HG03159 (cell line): Measurements from ENCODE around the gene MIOX.
"Not testable (repeated sequence)": the region's sequence is repeated elsewhere in the genome, so short reads cannot be mapped to it uniquely, and the experiment has no call there.

Experiments used
- ATAC-seq: cut with Tn5 transposase; IDR thresholded peaks from one replicate; pipeline ENCODE4 v1.9.1; 2021; ENCODE audit warnings: mild to moderate bottlenecking, moderate library complexity; ENCODE audit not compliant: unreplicated experiment

The MIOX gene

DNA sequence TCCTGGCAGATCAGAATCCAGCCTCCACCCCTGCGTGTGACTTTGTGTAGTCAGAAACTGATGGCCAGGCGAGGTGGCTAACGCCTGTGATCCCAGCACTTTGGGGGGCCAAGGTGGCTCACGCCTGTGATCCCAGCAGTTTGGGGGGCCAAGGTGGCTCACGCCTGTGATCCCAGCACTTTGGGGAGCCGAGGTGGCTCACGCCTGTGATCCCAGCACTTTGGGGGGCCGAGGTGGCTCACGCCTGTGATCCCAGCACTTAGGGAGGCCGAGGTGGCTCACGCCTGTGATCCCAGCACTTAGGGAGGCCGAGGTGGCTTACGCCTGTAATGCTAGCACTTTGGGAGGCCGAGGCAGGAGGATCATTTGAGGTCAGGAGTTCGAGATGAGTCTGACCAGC lies 26.5 kb downstream of the MIOX start:
- ATAC-seq = no peak

DNA sequence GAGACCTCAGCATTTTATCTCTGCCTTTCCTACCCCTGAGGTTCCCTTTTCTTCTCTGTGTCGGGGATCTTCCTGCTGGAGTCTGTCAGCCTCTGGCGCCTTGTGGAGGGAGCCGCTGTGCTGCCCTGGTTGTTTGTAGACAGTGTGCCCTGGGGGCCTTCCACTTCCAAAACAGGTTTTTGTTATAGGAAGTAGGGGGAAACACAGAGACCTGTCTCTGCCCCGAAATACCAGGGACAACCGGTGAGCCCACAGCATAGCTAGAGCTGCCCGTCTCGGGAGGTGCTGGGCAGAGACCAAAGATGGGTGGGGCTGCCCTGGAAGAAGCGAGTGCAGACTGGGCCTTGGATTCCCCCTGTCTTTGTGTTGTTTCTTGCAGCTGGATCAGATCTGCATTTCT lies 29.4 kb downstream of the MIOX start:
- no peak for ATAC-seq

DNA sequence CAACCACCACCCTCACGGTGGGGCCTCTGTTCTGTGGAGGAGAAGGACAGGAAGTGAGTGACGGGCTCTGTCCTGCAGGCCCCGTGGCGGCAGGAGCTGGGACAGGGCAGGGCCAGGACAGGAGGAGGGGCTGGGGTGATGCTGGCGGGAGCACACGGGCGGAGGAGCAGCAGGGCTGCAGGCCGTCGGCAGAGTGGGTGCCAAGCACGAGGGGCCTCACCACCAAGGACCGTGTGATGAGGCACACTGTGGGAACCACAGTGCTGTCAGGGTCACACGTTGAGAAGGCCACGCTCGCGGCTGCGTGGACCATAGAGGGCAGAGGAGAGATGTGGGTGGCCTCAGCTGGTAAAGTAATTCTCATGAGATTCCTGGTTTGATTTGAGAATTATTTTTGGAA lies 30.2 kb downstream of the MIOX start:
- no peak for ATAC-seq

DNA sequence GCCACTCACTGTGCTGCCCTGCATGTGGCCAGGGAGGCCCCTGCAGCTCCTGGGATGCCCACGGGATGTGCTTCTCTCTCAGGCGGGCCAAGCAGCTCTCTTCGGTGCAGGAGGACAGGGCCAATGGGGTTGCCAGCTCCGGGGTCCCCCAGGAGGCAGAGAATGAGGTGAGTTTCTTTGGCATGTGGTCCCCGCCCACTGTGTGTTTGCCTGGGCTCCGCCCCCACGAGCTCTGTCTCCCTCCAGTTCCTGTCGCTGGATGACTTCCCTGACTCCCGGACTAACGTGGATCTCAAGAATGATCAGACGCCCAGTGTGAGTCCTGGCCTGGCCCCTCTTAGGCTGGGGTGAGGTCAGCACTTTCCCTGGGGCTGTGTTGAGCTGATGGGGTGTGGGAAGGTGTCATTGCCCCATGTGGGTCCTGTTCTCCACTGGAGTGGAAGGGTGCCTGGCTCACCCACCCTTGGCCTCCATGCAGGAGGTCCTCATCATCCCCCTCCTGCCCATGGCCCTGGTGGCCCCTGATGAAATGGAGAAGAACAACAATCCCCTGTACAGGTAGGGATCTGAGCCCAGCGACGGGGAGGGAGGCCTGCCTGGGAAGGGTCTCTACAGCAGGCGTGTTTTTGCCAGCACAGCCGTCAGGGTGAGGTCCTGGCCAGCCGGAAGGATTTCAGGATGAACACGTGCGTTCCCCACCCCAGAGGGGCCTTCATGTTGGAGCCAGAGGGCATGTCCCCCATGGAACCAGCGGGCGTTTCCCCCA lies 31.0 kb downstream of the MIOX start:
- ATAC-seq = no peak

DNA sequence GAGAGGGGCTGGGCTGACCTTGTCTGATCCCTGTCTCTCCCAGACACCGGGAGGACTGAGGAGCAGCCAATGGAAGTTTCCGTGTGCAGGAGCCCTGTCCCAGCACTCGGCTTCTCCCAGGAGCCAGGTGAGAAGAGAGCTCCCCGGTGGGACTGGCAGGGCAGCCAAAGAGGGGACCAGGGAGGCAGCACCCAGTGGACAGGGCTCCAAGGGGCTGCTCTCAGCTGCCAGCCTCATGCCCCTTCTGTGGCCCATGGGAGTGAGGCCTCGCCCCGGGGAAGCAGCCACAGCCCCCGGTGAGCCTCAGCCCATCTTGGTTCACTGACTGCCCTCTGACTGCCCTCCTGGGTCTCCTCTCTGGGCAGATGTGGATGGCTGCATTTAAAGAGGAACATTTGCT lies 31.9 kb downstream of the MIOX start:
- no peak for ATAC-seq

DNA sequence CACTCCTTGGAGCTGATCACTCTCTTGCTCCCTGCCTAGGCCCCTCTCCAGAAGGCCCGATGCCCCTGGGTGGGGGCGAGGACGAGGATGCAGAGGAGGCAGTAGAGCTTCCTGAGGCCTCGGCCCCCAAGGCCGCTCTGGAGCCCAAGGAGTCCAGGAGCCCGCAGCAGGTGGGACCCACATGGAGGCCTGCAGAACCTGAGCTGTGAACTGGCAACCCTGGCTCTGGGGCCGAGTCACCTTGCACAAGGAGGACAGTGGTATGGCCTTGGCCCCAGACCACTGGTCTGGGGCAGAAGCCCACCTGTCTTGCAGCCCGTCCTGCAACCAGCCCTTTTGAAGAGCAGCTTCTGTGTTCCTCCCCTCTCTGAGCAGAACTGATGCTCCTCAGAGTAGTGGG lies 32.5 kb downstream of the MIOX start:
- ATAC-seq = no peak

DNA sequence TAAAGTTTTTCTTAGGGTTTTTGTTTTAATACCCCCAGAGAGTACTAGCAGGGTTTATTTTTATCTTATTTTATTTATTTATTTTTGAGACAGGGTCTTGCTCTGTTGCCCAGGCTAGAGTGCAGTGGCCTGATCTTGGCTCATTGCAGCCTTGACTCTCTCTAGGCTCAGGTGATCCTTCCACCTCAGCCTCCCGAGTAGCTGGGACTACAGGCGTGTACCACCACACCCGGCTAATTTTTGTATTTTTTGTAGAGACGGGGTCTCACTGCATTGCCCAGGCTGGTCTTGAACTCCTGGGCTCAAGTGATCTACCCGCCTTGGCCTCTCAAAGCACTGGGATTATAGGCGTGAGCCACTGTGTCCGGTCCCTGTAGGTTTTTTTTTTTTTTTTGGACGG lies 33.5 kb downstream of the MIOX start:
- not testable (repeated sequence) for ATAC-seq

DNA sequence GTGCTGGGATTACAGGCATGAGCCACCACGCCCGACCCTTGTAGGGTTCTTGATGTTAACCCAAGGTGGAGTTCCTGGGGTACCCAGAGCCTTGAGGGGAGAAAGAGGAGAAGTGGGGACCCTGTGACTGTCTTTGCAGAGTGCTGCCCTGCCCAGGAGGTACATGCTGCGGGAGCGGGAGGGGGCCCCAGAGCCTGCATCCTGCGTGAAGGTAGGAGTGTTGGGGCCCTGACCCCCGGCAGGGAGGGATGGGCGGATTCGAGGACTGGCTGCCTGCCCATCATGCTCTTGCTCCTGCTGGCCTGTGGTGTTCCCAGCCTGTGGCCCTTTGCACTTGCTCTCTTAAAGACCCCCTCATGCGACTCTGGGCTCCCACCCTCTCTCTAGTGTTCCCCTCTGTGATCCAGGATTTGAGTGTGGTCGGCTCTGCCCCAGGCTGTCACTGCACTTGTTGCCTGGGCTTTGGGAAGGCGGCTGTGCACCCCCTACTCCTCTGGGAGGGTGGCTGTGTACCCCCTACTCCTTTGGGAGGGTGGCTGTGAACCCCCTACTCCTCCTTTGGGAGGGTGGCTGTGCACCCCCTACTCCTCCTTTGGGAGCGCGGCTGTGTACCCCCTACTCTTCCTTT lies 34.3 kb downstream of the MIOX start:
- ATAC-seq = no peak

DNA sequence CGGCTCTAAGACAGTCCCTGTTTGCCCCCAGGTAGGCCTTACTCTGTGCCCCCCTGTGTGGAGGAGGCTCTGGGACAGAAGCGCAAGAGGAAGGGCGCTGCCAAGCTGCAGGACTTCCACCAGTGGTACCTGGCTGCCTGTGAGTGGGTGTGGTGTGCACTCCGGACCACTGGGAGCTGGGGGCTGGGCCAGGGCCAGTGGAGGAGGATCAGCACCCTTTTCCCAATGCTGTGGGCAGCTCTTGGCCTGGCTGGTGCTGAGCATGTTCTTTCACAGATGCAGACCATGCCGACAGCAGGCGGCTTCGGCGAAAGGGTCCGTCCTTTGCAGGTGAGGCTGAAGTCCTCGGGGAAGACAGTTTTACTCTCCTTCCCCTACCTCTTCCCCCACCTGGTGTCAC lies 35.1 kb downstream of the MIOX start:
- no peak for ATAC-seq

DNA sequence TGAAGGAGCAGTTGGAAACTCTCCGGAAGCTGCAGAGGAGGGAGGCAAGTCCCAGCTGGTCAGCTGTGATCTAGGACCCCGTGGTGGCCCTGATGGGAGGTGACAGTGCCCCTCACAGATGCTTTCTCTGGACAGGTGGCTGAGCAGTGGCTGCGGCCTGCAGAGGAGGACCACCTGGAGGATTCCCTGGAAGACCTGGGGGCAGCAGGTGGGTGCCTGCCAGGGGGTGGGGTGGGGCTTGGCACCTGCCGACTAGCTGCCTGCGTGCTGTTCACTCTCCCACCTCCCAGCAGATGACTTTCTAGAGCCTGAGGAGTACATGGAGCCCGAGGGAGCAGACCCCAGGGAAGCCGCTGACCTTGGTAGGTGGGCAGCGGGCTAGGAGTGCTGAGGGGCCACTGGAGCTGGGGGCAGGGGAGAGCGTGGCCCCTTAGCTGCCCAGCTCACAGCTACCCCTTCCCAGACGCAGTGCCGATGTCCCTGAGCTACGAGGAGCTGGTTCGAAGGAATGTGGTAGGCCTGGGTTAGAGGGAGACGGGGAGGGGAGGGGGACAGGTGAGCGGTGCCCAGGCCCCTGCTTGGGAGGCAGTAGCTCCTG lies 35.6 kb downstream of the MIOX start:
- ATAC-seq = no peak

DNA sequence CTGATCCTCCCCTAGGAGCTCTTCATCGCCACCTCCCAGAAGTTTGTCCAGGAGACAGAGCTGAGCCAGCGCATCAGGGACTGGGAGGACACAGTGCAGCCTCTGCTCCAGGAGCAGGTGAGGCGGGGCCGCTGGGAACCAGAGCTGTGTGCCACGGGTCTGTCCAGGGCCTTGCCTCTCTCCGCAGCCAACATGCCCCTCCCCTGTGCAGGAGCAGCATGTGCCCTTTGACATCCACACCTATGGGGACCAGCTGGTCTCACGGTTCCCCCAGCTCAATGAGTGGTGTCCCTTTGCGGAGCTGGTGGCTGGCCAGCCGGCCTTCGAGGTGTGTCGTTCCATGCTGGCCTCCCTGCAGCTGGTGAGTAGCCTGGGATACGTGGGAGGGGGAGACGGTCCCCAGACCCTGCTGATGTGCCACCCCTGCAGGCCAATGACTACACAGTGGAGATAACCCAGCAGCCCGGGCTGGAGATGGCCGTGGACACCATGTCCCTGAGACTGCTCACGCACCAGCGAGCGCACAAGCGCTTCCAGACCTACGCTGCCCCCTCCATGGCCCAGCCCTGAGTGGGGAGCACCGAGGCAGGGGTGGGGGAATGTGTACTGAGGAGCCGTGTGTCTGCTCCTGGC lies 36.3 kb downstream of the MIOX start:
- ATAC-seq = no peak

DNA sequence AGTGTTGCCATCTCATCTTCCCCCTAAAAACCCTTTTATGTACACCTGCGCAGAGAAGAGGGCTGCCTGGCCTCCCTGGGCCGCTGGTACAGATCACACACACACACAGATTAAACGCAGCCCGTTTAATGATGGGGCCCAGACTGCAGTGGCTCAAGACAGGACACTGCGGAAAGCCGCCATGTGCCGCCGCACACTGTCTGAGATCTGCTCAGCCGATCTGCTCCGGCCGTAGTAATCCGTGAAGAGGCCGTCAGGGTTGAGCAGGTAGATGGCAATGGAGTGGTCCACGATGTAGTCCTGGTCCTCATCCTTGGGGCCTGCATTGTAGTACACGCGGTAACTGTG lies 36.8 kb downstream of the MIOX start:
- ATAC-seq = no peak

DNA sequence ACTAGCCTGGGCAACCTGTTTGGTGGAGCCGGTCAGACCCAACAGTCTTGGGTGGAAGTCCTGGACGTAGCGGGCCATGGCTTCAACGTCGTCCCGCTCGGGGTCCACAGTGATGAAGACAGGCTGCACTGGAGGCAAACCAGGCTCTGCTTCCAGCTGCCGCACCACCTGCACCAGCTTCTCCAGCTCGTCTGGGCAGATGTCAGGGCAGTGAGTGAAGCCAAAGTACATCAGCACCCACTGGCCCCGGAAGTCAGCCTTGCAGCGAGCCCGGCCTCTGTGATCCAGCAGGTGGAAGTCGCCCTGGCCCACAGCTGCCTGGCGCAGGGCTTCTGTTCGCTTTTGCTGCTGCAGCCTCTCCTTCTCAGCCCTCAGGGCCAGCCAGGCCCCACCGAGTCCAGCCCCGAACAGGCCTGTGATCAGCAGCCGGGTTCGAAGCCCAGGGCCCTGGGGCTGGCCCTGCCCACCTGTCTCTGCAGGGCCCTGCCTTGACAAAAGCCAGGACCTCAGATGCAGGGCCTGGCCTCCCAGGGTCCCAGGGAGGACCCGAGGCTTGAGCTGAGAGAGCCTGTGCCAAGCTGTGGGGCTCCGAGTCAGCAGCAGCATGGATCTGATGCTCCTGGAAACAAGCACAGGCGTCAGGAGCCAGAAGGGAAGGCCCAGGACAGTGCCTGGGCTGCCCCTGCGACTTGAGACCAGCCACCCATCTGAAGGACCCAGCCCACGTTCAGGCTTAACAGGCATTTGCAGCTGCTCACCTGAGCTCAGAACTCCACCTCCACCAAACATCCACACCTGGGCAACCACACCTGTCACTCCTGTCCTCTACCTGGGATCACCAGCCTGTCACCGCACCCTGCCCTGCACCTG lies 37.4 kb downstream of the MIOX start:
- ATAC-seq = no peak

DNA sequence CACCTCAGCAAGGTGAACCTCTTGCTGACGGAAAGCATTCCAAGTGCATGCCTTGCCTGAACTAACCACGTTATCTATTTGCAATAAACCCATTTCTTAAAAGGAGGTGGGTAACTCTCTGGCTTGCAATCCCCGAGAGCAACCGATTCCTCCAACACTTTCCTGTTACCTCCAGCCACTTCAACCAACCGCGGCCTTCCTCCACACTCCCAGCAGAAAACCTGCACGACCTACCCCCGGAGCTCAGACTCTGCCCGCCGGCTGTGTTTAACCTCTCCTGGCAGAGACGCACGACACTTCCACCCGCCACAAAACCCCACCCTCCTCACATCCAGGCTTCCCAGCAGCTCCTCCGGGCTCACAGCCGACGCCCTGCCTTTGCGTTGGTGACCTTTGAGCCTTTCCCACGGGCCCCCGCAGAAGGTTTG lies 38.0 kb downstream of the MIOX start:
- ATAC-seq = no peak

DNA sequence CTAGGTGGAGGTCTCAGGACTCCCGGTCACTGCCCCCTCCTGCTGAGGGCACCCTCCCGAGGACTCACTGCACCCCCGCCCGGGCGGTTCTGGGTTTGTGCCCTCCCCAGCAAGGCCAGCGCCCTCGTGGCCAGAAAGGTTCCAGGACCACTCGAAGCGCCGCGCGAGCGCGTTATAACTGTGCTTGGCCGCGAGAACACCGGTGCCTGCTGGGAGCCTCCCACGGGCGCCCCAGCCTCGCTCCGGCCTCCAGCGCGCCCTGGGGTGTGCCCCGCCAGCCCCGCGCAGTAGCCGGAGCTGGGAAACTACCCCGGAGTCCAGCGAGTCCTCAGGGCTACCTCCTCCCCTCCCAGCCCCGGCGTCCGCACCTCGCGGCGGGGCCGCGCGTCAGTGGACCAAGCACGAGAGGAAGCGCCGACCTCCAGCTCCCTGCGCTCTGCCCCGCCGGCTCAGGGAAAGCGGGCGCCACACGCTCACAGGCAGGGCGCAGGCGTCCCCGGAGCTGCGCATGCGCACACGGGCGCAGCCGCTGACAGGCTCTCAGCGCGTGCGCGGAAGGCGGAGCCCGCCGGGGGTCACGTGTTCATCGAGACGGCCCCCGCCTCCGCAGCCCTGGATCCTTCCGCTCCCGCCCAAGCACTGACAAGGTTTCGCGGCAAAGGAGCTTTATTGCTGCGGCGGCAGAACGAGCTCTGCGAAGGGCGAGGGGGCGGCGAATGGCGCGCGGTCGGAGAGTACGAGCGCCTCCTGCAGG lies 38.6 kb downstream of the MIOX start, which contains the start of gene SCO2:
Gene SCO2, minus strand, starts transcription at position 495 of the 754 bp plus-strand sequence. CDS start 1,187 bp downstream, outside the sequence.
- peak; percentile 42 for ATAC-seq

DNA sequence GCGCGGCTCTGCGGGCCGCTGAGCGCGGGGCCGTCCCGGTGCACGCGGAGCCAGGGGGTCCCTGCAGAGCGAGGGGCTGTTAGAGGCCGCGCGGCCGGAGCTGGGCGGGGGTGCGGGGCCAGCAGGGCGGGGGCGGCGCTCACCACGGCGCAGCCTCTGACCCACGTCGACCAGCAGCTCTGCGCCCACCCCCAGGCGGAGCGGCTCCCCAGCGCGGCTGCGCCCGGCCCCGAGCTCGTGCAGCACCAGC lies 39.1 kb downstream of the MIOX start:
- no peak for ATAC-seq

DNA sequence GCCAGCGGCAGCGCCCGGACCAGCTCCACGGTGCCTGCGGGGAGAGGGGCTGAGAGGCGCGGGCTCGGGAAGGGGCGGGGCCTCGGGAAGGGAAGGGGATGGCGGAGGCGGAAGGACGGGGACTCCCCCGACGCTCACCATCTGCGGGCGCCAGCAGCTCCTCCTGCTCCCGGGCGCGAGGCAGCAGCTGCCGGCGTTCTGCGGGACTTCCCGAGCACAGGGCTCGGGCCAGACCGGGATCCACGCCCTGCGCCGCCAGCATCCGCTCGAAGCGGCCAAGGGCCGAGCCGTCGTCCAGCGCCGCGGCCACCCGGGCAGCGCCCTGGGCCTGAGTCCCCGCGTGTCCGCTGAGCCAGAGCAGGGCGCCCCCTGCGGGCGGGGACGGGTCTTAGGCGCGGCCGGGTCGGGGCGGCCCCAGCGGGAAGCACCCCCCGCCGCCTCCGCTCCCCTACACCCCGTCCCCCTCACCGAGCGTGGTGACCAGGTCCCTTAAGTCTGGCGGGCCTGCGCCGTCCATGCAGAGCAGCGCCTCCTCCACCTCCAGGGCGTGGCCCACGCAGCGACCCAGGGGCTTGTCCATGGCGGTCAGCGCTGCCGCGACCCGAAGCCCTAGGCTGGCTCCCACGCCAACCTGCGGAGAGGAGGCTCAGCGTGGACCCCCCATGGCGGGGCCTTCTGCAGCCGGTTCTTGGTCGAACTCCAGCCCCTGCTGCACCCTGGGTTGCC lies 39.6 kb downstream of the MIOX start:
- peak; percentile 26 for ATAC-seq

DNA sequence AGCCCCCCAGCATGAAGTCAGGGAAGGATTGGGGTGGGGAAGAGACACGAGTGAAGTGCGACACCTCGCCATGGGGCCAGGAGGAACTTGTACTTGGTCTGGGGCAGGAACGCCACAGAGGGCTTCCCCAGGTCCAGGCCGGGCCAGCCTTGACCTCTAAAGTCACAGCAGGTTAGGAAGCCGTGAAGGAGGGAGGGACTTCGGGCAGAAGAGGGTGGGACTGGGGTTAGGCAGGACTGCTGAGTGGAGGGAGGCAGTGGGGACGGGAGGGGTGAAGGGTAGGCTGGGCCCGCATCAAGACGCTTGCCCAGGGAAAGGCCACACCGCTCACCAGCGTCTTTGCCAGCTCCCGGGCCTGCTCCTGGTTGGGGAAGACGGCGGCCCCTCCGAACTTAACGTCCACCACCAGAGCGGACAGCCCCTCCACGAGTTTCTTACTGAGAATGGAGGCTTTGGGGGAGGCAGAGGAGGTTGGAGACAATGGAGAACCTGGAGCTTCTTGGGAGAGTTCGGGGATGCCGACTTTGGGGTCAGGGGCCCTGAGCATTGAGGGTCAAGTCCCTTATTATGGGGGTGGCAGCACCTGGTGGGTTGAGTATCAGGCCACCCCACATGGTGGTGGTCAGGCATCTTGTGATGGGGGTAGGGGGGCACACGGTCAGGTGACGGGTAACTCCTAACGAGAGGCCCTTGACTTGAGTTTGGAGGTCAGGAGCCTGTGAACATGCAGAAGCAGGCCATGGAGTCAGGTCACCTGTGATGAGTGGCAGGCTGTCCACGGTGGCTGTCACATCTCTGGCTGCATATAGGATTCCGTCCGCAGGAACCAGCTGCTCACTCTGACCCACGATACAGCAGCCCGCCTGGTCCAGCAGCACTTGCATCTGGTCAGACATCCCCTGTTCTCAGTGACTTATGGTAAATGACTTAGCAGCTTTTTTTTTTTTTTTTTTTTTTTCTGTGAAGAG lies 40.5 kb downstream of the MIOX start:
- no peak for ATAC-seq
